ENCODE data around the gene SLC2A6.

Gene SLC2A6

DNA sequence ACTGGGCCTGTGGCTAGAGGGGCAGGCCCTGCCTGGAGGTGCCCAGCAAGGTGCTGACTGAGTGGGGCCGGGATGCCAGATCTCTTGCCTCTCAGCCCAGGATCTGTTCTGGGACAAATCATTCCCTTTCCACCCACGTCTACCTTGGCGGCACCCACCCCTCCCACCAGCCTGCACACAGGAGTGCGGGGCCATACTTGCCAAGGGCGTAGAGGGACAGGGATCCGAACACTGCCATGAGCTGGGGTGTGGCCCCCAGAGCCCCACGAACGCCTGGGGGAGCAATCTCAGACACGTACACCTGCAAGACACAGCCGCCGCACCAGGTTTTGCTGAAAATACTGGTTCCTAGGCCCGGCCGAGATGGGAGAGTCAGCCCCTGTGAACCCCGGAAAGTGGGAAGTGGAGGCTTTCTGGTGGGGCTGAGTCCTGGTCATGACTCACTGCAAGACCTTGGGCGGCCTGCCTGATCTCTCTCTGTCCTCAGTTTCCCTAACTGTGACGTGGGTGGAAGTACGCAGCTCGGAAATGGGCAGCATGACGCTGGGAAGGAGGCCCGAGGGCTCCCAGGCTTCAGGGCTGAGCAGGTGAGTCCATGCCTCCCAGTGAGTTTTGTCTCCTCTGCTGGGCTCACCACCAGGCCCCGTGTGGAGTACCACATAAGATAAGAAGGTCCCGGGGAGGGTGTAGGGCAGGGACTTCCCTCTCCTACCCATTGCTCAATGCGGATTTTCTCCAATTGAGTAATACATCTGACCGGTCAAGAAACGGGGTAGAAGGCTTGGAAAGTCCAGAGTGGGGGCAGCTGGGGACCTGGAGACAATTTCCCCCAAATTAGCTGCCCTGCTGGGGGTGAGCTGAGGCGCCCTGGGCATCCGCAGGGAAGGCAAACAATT is 2.6 kb downstream of the SLC2A6 start:
- no peaks in the 10 kb centered on the region for H3K9me3 ChIP-seq (ENCODE audit: control insufficient read depth, low read length)
- no peak overlapping the region for H3K9ac ChIP-seq (ENCODE audit: low read length)
- H3K4me3 ChIP-seq (ENCODE audit: low read length), result no peak overlapping the region
- peaks cover 34% of the 10 kb centered on the region for H3K4me1 ChIP-seq (ENCODE audit: control insufficient read depth, insufficient read depth, low read length)
- peaks cover 2% of the 10 kb centered on the region for H3K27me3 ChIP-seq (ENCODE audit: control insufficient read depth, insufficient read depth, low read length)
- no peaks in the 10 kb centered on the region for H3K36me3 ChIP-seq (ENCODE audit: control insufficient read depth, insufficient read depth, low read length)

DNA sequence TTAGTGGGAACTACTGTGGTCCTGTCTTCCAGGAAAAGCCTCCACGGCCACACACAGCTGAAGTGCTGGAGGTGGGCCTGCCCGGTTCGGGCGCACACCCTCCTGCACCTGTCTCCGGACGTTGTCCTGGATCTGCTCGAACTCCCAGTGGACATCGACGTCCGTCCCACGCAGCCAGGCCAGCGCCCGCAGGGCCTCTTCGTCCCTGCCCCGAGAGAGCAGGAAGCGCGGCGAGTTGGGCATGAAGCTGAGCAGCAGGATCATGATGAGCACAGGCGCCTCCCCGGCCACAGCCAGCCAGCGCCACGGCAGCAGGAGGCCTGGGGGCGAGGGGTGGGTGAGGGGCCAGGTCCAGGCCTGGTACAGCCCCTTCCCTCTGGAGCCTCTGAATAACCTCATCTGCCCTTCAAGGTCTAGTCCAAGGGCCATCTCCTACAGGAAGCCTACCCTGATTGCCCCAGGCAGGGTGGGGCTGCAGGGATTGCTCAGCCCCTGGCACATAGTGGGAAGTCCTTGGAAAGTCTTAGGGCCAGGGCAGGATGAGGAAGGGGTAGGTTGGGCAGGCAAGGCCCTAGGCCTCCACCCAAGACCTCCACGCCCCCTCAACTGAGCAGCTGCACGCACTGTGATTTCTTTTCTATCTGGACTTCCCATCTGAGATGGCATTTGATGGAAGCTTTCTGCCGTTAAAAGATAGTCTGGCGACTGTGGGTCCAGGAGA is 3.4 kb downstream of the SLC2A6 start:
- Histone ChIP-seq H3K36me3 (ENCODE audit: control insufficient read depth, insufficient read depth, low read length) (no peaks in the 10 kb centered on the region), H3K4me1 (ENCODE audit: control insufficient read depth, insufficient read depth, low read length) (peaks cover 42% of the 10 kb centered on the region)

GRCh38 chr9:133474853-133475252 is 4.0 kb downstream of the SLC2A6 start:
- H3K9ac ChIP-seq (ENCODE audit: low read length), result no peak overlapping the region
- peaks cover 48% of the 10 kb centered on the region for H3K4me1 ChIP-seq (ENCODE audit: control insufficient read depth, insufficient read depth, low read length)
- no peaks in the 10 kb centered on the region for H3K9me3 ChIP-seq (ENCODE audit: control insufficient read depth, low read length)

More for the DNA sequence above, 3.4 kb downstream of the SLC2A6 start:
- Histone ChIP-seq H3K4me3 (ENCODE audit: low read length) (no peak overlapping the region), H3K9ac (ENCODE audit: low read length) (no peak overlapping the region), H3K9me3 (ENCODE audit: control insufficient read depth, low read length) (no peaks in the 10 kb centered on the region), H3K27me3 (ENCODE audit: control insufficient read depth, insufficient read depth, low read length) (peaks cover 2% of the 10 kb centered on the region)

GRCh38 chr9:133474215-133474614 is 4.7 kb downstream of the SLC2A6 start:
- Histone ChIP-seq H3K9me3 (ENCODE audit: control insufficient read depth, low read length) (no peaks in the 10 kb centered on the region), H3K9ac (ENCODE audit: low read length) (no peak overlapping the region)

More at GRCh38 chr9:133474853-133475252, 4.0 kb downstream of the SLC2A6 start:
- no peak overlapping the region for H3K4me3 ChIP-seq (ENCODE audit: low read length)
- H3K36me3 ChIP-seq (ENCODE audit: control insufficient read depth, insufficient read depth, low read length), result no peaks in the 10 kb centered on the region
- H3K27me3 ChIP-seq (ENCODE audit: control insufficient read depth, insufficient read depth, low read length), result peaks cover 2% of the 10 kb centered on the region

GRCh38 chr9:133473743-133474142 is 5.2 kb downstream of the SLC2A6 start:
- Histone ChIP-seq H3K9me3 (ENCODE audit: control insufficient read depth, low read length) (no peaks in the 10 kb centered on the region), H3K4me3 (ENCODE audit: low read length) (no peak overlapping the region), H3K36me3 (ENCODE audit: control insufficient read depth, insufficient read depth, low read length) (peaks cover 3% of the 10 kb centered on the region), H3K27me3 (ENCODE audit: control insufficient read depth, insufficient read depth, low read length) (no peaks in the 10 kb centered on the region), H3K9ac (ENCODE audit: low read length) (no peak overlapping the region), H3K4me1 (ENCODE audit: control insufficient read depth, insufficient read depth, low read length) (peaks cover 49% of the 10 kb centered on the region)

More at GRCh38 chr9:133474215-133474614, 4.7 kb downstream of the SLC2A6 start:
- no peak overlapping the region for H3K4me3 ChIP-seq (ENCODE audit: low read length)
- peaks cover under 1% of the 10 kb centered on the region for H3K27me3 ChIP-seq (ENCODE audit: control insufficient read depth, insufficient read depth, low read length)
- peaks cover 49% of the 10 kb centered on the region for H3K4me1 ChIP-seq (ENCODE audit: control insufficient read depth, insufficient read depth, low read length)
- H3K36me3 ChIP-seq (ENCODE audit: control insufficient read depth, insufficient read depth, low read length), result no peaks in the 10 kb centered on the region

DNA sequence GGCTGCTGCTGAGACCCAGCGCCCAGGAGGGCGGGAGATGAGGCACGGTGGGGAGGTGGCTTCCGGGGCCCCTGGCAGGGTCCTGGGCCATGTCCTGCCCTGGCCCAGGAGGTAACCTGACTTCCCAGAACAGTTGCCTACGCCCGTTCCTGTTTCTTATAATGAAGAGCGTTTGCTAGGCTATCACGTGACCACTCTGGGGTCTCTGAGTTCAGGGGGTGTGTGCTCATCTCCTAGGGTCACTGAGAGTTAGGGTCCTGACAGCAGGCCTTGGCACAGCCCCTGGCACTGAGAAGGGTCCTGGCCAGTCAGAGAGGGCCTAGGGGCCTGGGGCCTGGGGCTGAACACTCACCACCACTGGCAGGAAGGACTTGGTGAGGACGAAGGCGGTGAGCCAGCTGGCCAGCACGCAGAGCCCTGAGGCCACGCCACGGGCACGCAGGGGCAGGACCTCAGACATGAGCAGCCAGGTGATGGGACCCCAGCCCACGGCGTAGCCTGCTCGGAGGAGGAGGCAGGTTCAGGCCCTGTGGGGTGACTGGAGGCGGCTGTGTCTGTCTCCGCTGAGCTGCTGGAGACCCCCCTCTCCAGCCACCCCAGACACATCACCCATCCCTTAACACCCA is 6.0 kb downstream of the SLC2A6 start:
- H3K27me3 ChIP-seq (ENCODE audit: control insufficient read depth, insufficient read depth, low read length), result no peaks in the 10 kb centered on the region
- H3K36me3 ChIP-seq (ENCODE audit: control insufficient read depth, insufficient read depth, low read length), result peaks cover 7% of the 10 kb centered on the region
- H3K9ac ChIP-seq (ENCODE audit: low read length), result no peak overlapping the region
- peaks cover 41% of the 10 kb centered on the region for H3K4me1 ChIP-seq (ENCODE audit: control insufficient read depth, insufficient read depth, low read length)
- H3K9me3 ChIP-seq (ENCODE audit: control insufficient read depth, low read length), result no peaks in the 10 kb centered on the region
- H3K4me3 ChIP-seq (ENCODE audit: low read length), result no peak overlapping the region

DNA sequence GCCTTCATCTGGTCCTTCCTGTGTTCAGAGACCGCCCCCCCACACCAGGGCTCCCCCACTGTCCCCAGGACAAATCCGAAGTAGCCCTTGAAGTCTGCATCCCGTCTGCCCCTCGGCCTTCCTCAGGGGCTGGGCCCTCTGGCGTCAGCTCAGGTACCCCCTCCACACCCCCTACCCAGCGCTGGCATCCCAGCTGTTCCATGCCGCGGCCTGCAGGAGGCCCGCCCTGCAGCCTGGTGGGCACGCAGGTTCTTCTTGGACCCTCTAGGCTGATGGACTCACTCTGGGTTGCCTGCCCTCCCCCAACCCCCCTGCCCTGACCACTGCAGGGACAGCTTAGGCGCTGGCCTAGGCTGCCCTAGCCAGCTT is 6.6 kb downstream of the SLC2A6 start:
- peaks cover 41% of the 10 kb centered on the region for H3K4me1 ChIP-seq (ENCODE audit: control insufficient read depth, insufficient read depth, low read length)
- no peak overlapping the region for H3K4me3 ChIP-seq (ENCODE audit: low read length)
- H3K9ac ChIP-seq (ENCODE audit: low read length), result no peak overlapping the region
- H3K36me3 ChIP-seq (ENCODE audit: control insufficient read depth, insufficient read depth, low read length), result peaks cover 10% of the 10 kb centered on the region
- no peaks in the 10 kb centered on the region for H3K27me3 ChIP-seq (ENCODE audit: control insufficient read depth, insufficient read depth, low read length)
- H3K9me3 ChIP-seq (ENCODE audit: control insufficient read depth, low read length), result no peaks in the 10 kb centered on the region

GRCh38 chr9:133471551-133472276 is 7.2 kb downstream of the SLC2A6 start:
- Histone ChIP-seq H3K4me1 (ENCODE audit: control insufficient read depth, insufficient read depth, low read length) (peaks cover 41% of the 10 kb centered on the region), H3K9me3 (ENCODE audit: control insufficient read depth, low read length) (no peaks in the 10 kb centered on the region), H3K36me3 (ENCODE audit: control insufficient read depth, insufficient read depth, low read length) (peaks cover 10% of the 10 kb centered on the region)

DNA sequence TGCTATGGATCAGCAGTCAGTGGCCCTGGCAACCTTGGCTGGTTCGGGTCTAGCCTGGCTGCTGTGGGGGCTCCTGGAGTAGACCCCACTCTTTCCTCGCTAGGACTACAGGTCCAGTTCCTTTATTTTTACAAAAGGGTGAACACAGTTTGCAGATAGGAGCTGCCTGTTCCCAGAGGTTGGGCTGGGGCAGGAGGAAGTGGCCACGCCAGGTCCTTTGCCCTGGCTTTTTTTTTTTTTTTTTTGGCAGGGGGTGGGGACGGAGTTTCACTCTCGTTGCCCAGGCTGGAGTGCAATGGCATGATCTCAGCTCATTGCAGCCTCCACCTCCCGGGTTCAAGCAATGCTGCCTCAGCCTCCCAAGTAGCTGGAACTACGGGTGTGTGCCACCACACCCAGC is 7.9 kb downstream of the SLC2A6 start:
- Histone ChIP-seq H3K4me3 (ENCODE audit: low read length) (no peak overlapping the region), H3K4me1 (ENCODE audit: control insufficient read depth, insufficient read depth, low read length) (peaks cover 41% of the 10 kb centered on the region), H3K9me3 (ENCODE audit: control insufficient read depth, low read length) (no peaks in the 10 kb centered on the region), H3K9ac (ENCODE audit: low read length) (no peak overlapping the region), H3K36me3 (ENCODE audit: control insufficient read depth, insufficient read depth, low read length) (peaks cover 10% of the 10 kb centered on the region), H3K27me3 (ENCODE audit: control insufficient read depth, insufficient read depth, low read length) (no peaks in the 10 kb centered on the region)

More at GRCh38 chr9:133471551-133472276, 7.2 kb downstream of the SLC2A6 start:
- Histone ChIP-seq H3K27me3 (ENCODE audit: control insufficient read depth, insufficient read depth, low read length) (no peaks in the 10 kb centered on the region), H3K9ac (ENCODE audit: low read length) (no peak overlapping the region), H3K4me3 (ENCODE audit: low read length) (no peak overlapping the region)

DNA sequence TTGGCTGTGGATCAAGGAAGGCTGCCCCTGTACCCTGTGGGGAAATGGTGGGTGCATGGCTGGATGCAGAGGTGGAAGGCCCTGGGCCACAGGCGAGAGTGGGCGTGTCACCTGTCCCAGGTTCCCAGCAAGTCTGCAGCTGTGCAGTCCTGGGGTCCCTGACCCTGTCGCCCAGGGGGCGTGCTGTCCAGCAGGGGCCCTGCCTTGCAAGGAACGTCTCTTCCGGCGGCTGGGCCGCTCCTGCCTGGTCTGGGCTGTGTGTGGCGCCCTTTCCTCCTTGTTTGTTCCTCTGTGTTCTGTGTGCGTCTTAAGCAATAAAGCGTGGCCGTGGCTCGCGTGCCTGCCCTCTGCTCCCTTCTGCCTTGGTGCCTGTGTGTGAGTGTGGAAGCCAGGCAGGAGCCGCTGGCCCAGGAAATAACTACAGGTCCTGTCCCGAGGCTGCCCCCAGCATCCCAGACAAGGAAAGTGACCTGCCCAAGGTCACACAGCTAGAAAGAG is 8.4 kb downstream of the SLC2A6 start:
- Histone ChIP-seq H3K4me1 (ENCODE audit: control insufficient read depth, insufficient read depth, low read length) (peaks cover 41% of the 10 kb centered on the region), H3K4me3 (ENCODE audit: low read length) (no peak overlapping the region), H3K9ac (ENCODE audit: low read length) (no peak overlapping the region), H3K27me3 (ENCODE audit: control insufficient read depth, insufficient read depth, low read length) (no peaks in the 10 kb centered on the region), H3K9me3 (ENCODE audit: control insufficient read depth, low read length) (no peaks in the 10 kb centered on the region), H3K36me3 (ENCODE audit: control insufficient read depth, insufficient read depth, low read length) (peaks cover 10% of the 10 kb centered on the region)

GRCh38 chr9:133468777-133469421 is 10.0 kb downstream of the SLC2A6 start:
- H3K9ac ChIP-seq (ENCODE audit: low read length), result no peak overlapping the region
- no peaks in the 10 kb centered on the region for H3K9me3 ChIP-seq (ENCODE audit: control insufficient read depth, low read length)
- peaks cover 41% of the 10 kb centered on the region for H3K4me1 ChIP-seq (ENCODE audit: control insufficient read depth, insufficient read depth, low read length)
- no peak overlapping the region for H3K4me3 ChIP-seq (ENCODE audit: low read length)
- no peaks in the 10 kb centered on the region for H3K27me3 ChIP-seq (ENCODE audit: control insufficient read depth, insufficient read depth, low read length)
- H3K36me3 ChIP-seq (ENCODE audit: control insufficient read depth, insufficient read depth, low read length), result peaks cover 10% of the 10 kb centered on the region
